Osteoblast (primary cell): ENCODE measurements around the gene CARMIL1. TPM values are rescaled to one million over a fixed set of nuclear protein-coding genes. Genes with fewer than 3 reads are reported as not detected.

Source experiments
- DNase-seq: peaks from one replicate; pipeline ENCODE4 v3.0.0; 2011; ENCODE audit warnings: low spot score, mixed read lengths; ENCODE audit not compliant: insufficient read length; ENCODE audit errors: missing footprints
- H2AFZ ChIP-seq: 2 replicates; pipeline ENCODE4 v1.6.0; 2011; ENCODE audit warnings: mild to moderate bottlenecking, low read length
- H3K27ac ChIP-seq: 2 replicates; pipeline ENCODE4 v1.5.1; 2011; ENCODE audit warnings: mild to moderate bottlenecking, low read depth, low read length, moderate library complexity
- H3K27me3 ChIP-seq: 2 replicates; pipeline ENCODE4 v1.6.0; 2012; ENCODE audit warnings: mild to moderate bottlenecking, control low read depth, inconsistent platforms, low read length, moderate library complexity; ENCODE audit not compliant: insufficient read depth
- H3K36me3 ChIP-seq: 2 replicates; pipeline ENCODE4 v1.5.1; 2011; ENCODE audit warnings: mild to moderate bottlenecking, low read length, control low read depth, moderate library complexity; ENCODE audit not compliant: insufficient read depth
- H3K4me1 ChIP-seq: 2 replicates; pipeline ENCODE4 v1.5.1; 2011; ENCODE audit warnings: mild to moderate bottlenecking, low read length, control low read depth, moderate library complexity; ENCODE audit not compliant: insufficient read depth
- H3K4me2 ChIP-seq: 2 replicates; pipeline ENCODE4 v1.6.0; 2011; ENCODE audit warnings: mild to moderate bottlenecking, low read length; ENCODE audit not compliant: insufficient read depth
- H3K4me3 ChIP-seq: fragments of 200-600 bp; sonication (generic); 3 replicates; pipeline ENCODE4 v1.5.1; 2012; ENCODE audit warnings: mild to moderate bottlenecking, low read length, inconsistent platforms; ENCODE audit not compliant: insufficient read depth
- H3K79me2 ChIP-seq: 2 replicates; pipeline ENCODE4 v1.6.0; 2012; ENCODE audit warnings: mild to moderate bottlenecking, low read length, control low read depth, inconsistent platforms; ENCODE audit not compliant: insufficient read depth
- H3K9me3 ChIP-seq: 2 replicates; pipeline ENCODE4 v1.5.1; 2011; ENCODE audit warnings: low read depth, low read length, control low read depth
- H4K20me1 ChIP-seq: 2 replicates; pipeline ENCODE4 v1.6.0; 2012; ENCODE audit warnings: mild to moderate bottlenecking, low read length, control low read depth; ENCODE audit not compliant: insufficient read depth
- CTCF ChIP-seq: IDR thresholded peaks from 2 replicates; pipeline ENCODE4 v1.5.1; 2011; ENCODE audit warnings: mild to moderate bottlenecking, low read depth, low read length, moderate library complexity; ENCODE audit errors: extremely low read depth
- total RNA-seq: library from RNA; depleted of rRNA; stranded (reverse); fragments of >200 nt; gene quantifications from 2 replicates; pipeline ENCODE4 v1.2.3, GENCODE V29; 2012

The CARMIL1 gene
- total RNA-seq, 1 donor, result 25.7 TPM

- Histone ChIP-seq H3K4me3 (no peak overlapping the region), H3K9me3 (no peaks in the 10 kb centered on the region), H3K4me2 (no peak overlapping the region), H3K27ac (no peak overlapping the region), H4K20me1 (no peaks in the 10 kb centered on the region), H3K79me2 (no peaks in the 10 kb centered on the region), H3K27me3 (no peaks in the 10 kb centered on the region), H3K36me3 (no peaks in the 10 kb centered on the region), H2AFZ (no peak overlapping the region), H3K4me1 (no peaks in the 10 kb centered on the region)
- DNase-seq, result no peak
- no peak for TF ChIP-seq CTCF
Measured at GRCh38 chr6:25641377-25641776, 362.2 kb downstream of the CARMIL1 start.

- Histone ChIP-seq H3K4me1 (no peaks in the 10 kb centered on the region), H3K27me3 (no peaks in the 10 kb centered on the region), H3K36me3 (no peaks in the 10 kb centered on the region), H2AFZ (no peak overlapping the region), H3K4me3 (no peak overlapping the region), H4K20me1 (no peaks in the 10 kb centered on the region), H3K4me2 (no peak overlapping the region), H3K79me2 (no peaks in the 10 kb centered on the region), H3K27ac (no peak overlapping the region), H3K9me3 (no peaks in the 10 kb centered on the region)
- TF ChIP-seq CTCF, result no peak
- DNase-seq, result no peak
Measured at GRCh38 chr6:25641940-25642666, 362.9 kb downstream of the CARMIL1 start.

- Histone ChIP-seq H2AFZ (no peak overlapping the region), H3K4me1 (no peaks in the 10 kb centered on the region), H3K79me2 (no peaks in the 10 kb centered on the region), H4K20me1 (no peaks in the 10 kb centered on the region), H3K27ac (no peak overlapping the region), H3K9me3 (no peaks in the 10 kb centered on the region), H3K36me3 (no peaks in the 10 kb centered on the region), H3K4me2 (no peak overlapping the region), H3K4me3 (no peak overlapping the region), H3K27me3 (no peaks in the 10 kb centered on the region)
- DNase-seq, result no peak
- no peak for TF ChIP-seq CTCF
Measured at GRCh38 chr6:25642667-25643328, 363.6 kb downstream of the CARMIL1 start.

GRCh38 chr6:25645916-25646315 lies 366.7 kb downstream of the CARMIL1 start:
- no peak overlapping the region for H3K27ac ChIP-seq
- H3K36me3 ChIP-seq, result no peaks in the 10 kb centered on the region
- H3K4me3 ChIP-seq, result no peak overlapping the region
- DNase-seq, result no peak
- no peak overlapping the region for H3K4me2 ChIP-seq
- no peaks in the 10 kb centered on the region for H3K27me3 ChIP-seq
- no peaks in the 10 kb centered on the region for H3K4me1 ChIP-seq
- H4K20me1 ChIP-seq, result no peaks in the 10 kb centered on the region
- H3K9me3 ChIP-seq, result no peaks in the 10 kb centered on the region
- TF ChIP-seq CTCF, result no peak
- no peaks in the 10 kb centered on the region for H3K79me2 ChIP-seq
- H2AFZ ChIP-seq, result no peak overlapping the region
